Peyer's patch (tissue), 4 donors: ENCODE results near the gene B3GALNT2. TPM values are rescaled to one million over a fixed set of nuclear protein-coding genes. Genes with fewer than 3 reads are reported as not detected.

Experiments used
- DNase-seq, 3 donors: peaks; one replicate each; pipeline ENCODE4 v3.0.0-alpha.2; 2017 to 2019
- H3K27ac ChIP-seq, 4 donors: fragments of 200-600 bp; sonication (generic); one replicate each; pipeline ENCODE4 v1.5.1; 2016 to 2019
- H3K27me3 ChIP-seq, 2 donors: fragments of 200-600 bp; sonication (generic); one replicate each; pipeline ENCODE4 v1.5.1; 2019
- H3K36me3 ChIP-seq, 3 donors: fragments of 200-600 bp; sonication (generic); one replicate each; pipeline ENCODE4 v1.5.1; 2016 to 2019
- H3K4me1 ChIP-seq, 4 donors: fragments of 200-600 bp; sonication (generic); one replicate each; pipeline ENCODE4 v1.5.1; 2016 to 2019
- H3K4me3 ChIP-seq, 4 donors: fragments of 200-600 bp; sonication (generic); 1 replicate in 3 of 4; 2 replicates in 1 of 4; pipeline ENCODE4 v1.5.1; 2016 to 2019; ENCODE audit warnings: mild to moderate bottlenecking in 1 of 4
- H3K9me3 ChIP-seq, 4 donors: fragments of 200-600 bp; sonication (generic); one replicate each; pipeline ENCODE4 v1.5.1; 2016 to 2019; ENCODE audit warnings: mild to moderate bottlenecking in 1 of 4
- CTCF ChIP-seq, 6 experiments: fragments of 450-650 bp in 4 of 6; fragments of 200-600 bp in 2 of 6; sonication (generic) in 1 of 6; IDR thresholded peaks; one replicate each; pipeline ENCODE4 v1.5.1; 2017 to 2019; ENCODE audit warnings: antibody characterized with exemption in 6 of 6, mild to moderate bottlenecking in 3 of 6, moderate library complexity in 1 of 6
- POLR2A ChIP-seq, 2 donors: fragments of 450-650 bp; IDR thresholded peaks; one replicate each; pipeline ENCODE4 v1.5.1; 2017; ENCODE audit warnings: antibody characterized with exemption in 2 of 2, mild to moderate bottlenecking in 2 of 2, moderate library complexity in 2 of 2
- total RNA-seq, 4 donors: library from RNA; depleted of rRNA; stranded (reverse); fragments of >200 nt; gene quantifications; one replicate each; pipeline ENCODE4 v1.1.0, GENCODE V29; 2016

B3GALNT2 gene
- total RNA-seq, 4 donors from 2014 or later, result 13.2 to 53.1 (median 32.7) TPM

- DNase-seq, result no peak
- no peaks in the 10 kb centered on the region for H3K27me3 ChIP-seq
- H3K27ac ChIP-seq, result no peak overlapping the region
- H3K4me3 ChIP-seq, result no peak overlapping the region
- no peaks in the 10 kb centered on the region for H3K4me1 ChIP-seq
- H3K36me3 ChIP-seq, result no peaks in the 10 kb centered on the region
- TF ChIP-seq POLR2A (IDR thresholded peaks at IDR 0.05) (no peak), CTCF (IDR thresholded peaks at IDR 0.05) (no peak)
- H3K9me3 ChIP-seq, result no peaks in the 10 kb centered on the region
Measured at GRCh38 chr1:235515844-235516512, 11.7 kb upstream of the B3GALNT2 start.

GRCh38 chr1:235513495-235514366, 9.5 kb upstream of the B3GALNT2 start:
- no peaks in the 10 kb centered on the region for H3K4me1 ChIP-seq
- H3K9me3 ChIP-seq, result no peaks in the 10 kb centered on the region
- H3K4me3 ChIP-seq, result no peak overlapping the region
- H3K36me3 ChIP-seq, result no peaks in the 10 kb centered on the region
- DNase-seq, result peak in 1 of 3 donors; percentile 53
- TF ChIP-seq CTCF (IDR thresholded peaks at IDR 0.05) (peak; percentile 84 to 96 (median 89)), POLR2A (IDR thresholded peaks at IDR 0.05) (no peak)
- H3K27me3 ChIP-seq, result no peaks in the 10 kb centered on the region
- no peak overlapping the region for H3K27ac ChIP-seq

GRCh38 chr1:235511470-235512240, 7.4 kb upstream of the B3GALNT2 start:
- Histone ChIP-seq H3K27ac (no peak overlapping the region), H3K4me1 (no peaks in the 10 kb centered on the region), H3K9me3 (no peaks in the 10 kb centered on the region), H3K27me3 (no peaks in the 10 kb centered on the region), H3K36me3 (no peaks in the 10 kb centered on the region), H3K4me3 (no peak overlapping the region)
- no peak for DNase-seq
- TF ChIP-seq POLR2A (IDR thresholded peaks at IDR 0.05) (no peak), CTCF (IDR thresholded peaks at IDR 0.05) (no peak)

- H3K9me3 ChIP-seq, result no peaks in the 10 kb centered on the region
- TF ChIP-seq CTCF (IDR thresholded peaks at IDR 0.05) (no peak), POLR2A (IDR thresholded peaks at IDR 0.05) (no peak)
- DNase-seq, result no peak
- H3K4me3 ChIP-seq, result no peak overlapping the region
- no peaks in the 10 kb centered on the region for H3K36me3 ChIP-seq
- H3K4me1 ChIP-seq, result peaks cover 0 to 3% (median 0%) of the 10 kb centered on the region in 4 donors
- H3K27me3 ChIP-seq, result no peaks in the 10 kb centered on the region
- no peak overlapping the region for H3K27ac ChIP-seq
Measured at GRCh38 chr1:235510823-235511222, 6.6 kb upstream of the B3GALNT2 start.

- Histone ChIP-seq H3K27me3 (no peaks in the 10 kb centered on the region), H3K4me3 (no peak overlapping the region), H3K36me3 (no peaks in the 10 kb centered on the region), H3K4me1 (peaks cover 0 to 6% (median 0%) of the 10 kb centered on the region in 4 donors), H3K9me3 (no peaks in the 10 kb centered on the region), H3K27ac (no peak overlapping the region)
- DNase-seq, result no peak
- TF ChIP-seq CTCF (IDR thresholded peaks at IDR 0.05), result no peak
- TF ChIP-seq POLR2A (IDR thresholded peaks at IDR 0.05), result no peak
Measured at GRCh38 chr1:235507623-235508022, 3.4 kb upstream of the B3GALNT2 start.
